GM19193 (cell line): ENCODE measurements around the gene CYBC1.

Experiments used
- POLR2A ChIP-seq: IDR thresholded peaks from 4 replicates; pipeline ENCODE4 v1.6.1; 2011; ENCODE audit not compliant: insufficient read depth, insufficient read length; ENCODE audit errors: extremely low read depth

The CYBC1 gene

DNA sequence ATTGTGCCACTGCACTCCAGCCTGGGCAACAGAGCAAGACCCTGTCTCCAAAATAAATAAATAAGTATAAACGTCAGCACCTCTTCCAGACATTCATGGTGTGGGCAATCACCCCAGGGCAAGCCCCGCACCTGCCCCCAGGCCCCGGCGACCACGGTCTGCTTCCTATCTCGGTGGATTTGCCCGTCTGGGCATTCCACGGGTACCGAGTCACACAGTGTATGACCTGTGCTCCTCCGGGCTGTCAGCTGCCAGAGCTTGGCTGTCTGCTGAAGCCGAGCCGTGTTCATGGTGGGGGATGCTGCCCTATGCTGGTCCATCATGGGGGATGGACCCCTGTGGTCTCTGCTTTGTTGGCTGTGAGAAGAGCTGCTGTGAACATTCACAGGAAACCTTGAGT is 15.4 kb downstream of the CYBC1 start:
- TF ChIP-seq POLR2A = no peak

DNA sequence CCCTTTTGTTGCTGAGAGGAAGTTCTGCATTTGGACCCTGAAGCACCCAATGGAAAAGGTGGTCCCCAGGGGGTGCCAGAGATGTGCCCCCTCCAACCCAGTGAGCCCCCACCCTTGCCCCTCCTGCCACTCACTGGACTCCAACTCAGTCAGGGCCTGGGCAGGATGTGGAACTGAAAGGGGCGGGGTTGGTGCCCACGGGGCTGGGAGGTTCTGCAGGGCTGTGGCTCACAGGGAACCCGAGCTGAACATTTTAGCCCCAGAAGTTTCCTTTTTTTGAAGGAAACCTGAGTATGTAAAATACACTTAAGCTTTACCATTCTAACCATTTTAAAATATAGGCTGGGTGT is 16.4 kb downstream of the CYBC1 start:
- TF ChIP-seq POLR2A = no peak

DNA sequence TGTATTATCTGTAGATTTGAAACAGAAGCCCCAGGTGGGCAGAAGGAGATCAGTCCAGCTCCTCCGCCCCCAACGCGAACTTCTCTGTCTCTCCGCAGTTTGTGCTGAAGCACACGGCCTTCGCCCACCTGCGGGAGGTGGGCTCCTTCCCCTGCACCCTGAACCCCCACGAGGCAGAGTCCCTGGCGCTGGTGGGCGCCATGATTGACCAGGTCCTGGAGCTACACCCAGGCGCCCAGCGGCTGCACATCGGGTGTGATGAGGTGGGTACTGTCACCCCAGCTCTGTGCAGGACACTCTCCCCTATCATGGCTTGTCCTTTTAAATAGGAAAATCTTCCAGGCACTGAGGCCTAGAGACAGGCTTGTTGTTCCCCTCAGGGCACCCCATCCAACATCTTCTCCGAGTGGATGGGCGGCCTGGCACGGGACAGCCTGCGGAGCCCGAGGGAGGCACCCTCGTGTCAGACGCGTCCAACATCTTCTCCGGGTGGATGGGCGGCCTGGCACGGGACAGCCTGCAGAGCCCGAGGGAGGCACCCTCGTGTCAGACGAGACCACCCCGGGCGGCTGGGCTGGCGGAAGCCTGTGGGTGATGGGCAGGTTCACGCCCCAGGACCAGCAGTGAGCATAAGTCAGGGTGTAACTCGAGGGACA is 16.9 kb downstream of the CYBC1 start:
- no peak for TF ChIP-seq POLR2A

DNA sequence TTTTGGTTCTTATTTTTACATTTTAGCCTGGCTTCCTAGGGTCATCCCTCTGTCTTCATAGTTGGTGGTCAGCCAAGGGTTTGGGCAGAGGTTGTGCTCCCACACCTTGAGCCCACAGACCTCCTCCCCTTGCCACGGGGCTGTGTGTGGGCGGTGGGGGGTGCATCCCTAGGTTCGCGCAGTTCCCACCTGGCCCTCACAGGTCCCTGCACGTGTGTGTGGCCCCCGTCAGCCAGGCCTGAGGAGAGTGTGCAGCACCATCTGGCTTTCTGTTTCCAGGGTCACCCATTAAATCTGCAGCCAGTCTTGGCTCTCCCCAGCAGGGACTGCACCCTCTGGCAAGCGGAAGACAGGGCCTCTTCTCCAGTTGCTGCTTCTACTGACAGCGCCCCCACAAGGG is 18.5 kb downstream of the CYBC1 start:
- no peak for TF ChIP-seq POLR2A

DNA sequence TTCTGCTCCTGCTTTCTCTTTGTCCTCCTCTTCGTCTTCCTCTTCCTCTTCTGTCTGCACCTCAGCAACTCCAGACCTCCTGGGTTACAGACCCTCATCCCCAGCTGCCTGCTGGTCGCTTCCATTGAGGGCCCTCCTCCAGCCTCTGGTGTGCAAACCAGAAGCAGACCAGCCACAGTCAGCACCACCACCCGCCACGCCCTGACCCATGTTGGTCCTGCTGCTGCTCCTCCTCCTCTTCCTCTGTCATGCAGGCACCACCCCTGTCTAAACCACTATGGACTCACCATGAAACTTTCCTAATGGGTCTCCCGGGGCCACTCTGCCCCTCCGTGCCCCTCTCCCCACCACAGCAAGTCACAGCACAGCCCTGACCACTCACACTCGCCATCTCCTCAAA is 20.7 kb downstream of the CYBC1 start:
- no peak for TF ChIP-seq POLR2A

DNA sequence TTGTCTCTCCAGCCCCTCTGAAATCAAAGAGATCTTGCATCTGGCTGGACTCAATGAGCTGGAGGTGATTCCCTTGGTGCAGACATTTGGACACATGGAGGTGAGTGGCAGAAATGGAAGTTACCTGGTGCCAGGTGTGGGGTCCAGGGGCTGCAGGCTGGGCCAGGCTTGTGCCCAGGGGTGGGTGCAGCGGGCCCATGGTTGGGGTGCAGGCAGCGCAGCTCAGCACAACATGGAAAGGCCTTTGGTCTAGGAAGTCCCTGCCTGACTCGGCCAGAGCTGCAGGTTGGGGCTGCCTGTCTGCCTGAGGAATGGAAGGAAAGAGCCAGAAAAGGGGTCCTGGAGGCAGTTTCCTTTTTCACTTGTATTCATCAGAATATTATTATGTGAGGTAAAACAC is 22.0 kb downstream of the CYBC1 start:
- TF ChIP-seq POLR2A = no peak

DNA sequence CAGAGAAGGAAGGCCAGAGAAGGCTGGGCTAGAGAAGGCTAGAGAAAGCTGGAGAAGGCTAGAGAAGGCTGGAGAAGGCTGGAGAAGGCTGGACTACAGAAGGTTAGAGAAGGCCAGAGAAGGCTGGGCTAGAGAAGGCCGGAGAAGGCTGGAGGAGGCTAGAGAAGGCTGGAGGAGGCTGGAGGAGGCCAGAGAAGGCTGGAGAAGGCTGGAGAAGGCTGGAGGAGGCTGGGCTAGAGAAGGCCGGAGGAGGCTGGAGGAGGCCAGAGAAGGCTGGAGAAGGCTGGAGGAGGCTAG is 25.7 kb downstream of the CYBC1 start:
- TF ChIP-seq POLR2A = no peak

DNA sequence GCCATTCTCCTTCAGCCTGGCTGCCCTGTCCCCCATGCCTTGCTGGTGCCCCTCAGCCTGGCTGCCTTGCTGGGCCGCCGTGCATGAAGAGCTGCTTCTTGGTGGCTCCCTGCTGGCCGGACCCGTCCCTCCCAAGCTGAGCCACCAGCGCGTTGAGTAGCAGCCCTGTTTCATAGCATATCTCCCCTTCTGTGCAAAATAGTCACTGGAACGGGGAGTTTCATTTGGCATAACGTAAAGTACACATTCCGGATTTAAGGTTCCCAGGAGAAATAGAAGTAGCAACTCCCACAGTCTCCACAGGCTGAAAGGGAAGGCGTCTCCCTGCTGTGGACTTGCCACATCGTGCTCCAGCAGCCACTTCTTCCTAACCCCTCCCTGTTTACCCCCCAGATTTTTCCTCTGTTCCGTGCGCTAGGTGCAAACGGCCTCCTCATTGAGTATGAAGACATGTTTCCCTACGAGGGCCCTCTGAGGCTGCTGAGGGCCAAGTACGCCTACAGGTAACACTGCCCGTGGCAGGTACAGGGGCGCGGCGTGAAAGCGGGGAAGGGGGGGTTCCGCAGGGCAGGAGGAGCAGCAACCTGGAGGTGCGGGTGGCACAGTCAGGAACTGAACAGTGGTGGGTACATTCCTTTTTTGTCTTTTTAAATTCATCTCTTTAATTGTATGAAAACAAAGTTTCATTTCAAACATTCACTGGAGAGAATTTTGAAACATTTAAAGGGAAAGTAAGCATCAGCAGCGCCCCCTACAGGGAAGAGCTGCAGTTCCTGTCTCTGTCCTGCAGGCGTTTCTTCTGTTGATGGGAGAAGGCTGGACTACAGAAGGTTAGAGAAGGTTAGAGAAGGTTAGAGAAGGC is 26.3 kb downstream of the CYBC1 start:
- TF ChIP-seq POLR2A = no peak

DNA sequence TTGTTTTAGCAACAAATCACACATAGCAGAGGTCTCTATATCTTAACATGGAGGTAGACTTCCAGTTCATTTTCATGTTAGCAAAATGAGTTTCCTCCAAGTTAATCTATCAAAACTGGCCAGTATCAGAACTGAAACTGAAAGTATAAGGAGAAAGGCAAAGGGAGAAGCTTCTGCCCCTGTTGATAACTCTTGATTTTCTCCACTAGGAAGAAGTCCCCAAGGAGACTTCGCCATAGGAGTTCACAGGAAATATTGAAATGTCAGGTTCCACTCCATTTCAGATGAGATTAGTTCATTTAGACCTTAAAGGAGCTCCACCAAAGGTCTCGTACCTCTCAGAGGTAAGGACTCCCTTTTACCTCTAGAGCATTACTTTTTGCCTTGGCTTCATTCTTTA is 31.0 kb downstream of the CYBC1 start:
- no peak for TF ChIP-seq POLR2A

DNA sequence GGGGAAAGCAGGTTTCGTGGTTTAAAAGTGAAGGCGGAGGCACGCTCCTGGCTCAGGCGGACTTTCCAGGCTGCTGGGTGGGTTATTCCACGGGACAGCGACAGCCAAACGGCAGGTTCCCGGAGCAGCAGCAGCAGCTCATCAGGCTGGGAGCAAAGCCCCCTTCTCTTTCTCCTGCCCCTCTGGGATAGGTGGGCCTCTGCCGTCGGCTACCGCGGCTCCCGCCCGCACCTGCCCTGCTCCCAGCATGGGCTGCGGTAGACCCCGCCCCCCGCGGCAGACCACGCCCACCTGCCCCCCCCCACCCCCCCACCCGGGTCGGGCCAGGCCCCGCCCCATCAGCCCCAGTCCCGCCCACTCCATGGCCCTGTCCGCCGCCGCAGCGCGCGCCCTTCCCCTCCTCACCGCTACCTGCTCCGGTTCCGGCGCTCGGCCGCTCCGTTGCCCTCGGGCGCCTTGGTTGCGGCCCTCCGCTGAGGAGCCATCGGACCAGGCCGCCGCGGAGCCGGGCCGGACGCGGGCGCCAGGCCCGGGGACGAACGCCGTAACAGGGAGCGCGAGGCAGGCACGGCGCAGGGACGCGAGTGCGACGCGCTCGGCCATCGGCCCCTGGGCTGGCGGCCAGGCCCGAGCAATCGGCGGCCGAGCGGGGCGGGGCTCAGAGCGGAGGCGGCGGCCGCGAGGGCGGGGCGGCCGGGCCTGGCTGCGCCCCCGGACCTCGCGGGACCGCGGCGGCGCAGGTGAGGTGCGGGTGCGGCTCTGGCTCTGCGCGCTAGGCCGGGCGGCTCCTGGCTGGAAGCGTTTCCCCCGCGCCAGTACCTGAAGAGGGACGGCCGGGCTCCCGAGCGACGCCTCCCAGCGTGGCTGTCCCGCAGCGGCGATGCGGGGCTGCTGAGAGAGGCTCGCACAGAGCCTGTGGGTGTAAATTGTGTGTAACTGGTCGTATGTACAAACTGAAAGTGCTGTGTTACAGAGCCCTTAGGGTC is 32.3 kb downstream of the CYBC1 start, which contains the start of the genes HEXD and OGFOD3:
Gene HEXD (plus strand): TSS at position 347 of the 986 bp plus-strand sequence. CDS start 1,453 bp downstream, outside the sequence.
Gene OGFOD3 (minus strand): TSS at position 586 of the 986 bp plus-strand sequence. CDS start 101 bp downstream, at position 485.
- peak; percentile 86 for TF ChIP-seq POLR2A

DNA sequence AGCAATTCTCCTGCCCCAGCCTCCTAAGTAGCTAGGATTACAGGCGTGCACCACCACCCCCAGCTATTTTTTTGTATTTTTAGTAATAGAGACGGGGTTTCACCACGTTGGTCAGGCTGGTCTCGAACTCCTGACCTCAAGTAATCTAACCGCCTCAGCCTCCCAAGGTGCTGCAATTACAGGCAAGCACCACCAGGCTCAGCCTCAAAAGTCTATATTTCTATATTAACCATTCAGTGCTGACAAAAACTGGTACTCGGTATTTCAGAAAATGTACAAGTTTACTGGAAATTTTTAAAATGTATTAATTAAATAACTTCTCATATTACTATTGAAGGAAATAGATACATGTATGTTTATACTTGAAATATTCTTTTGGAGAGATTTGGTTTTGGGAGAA is 33.8 kb downstream of the CYBC1 start:
- no peak for TF ChIP-seq POLR2A

DNA sequence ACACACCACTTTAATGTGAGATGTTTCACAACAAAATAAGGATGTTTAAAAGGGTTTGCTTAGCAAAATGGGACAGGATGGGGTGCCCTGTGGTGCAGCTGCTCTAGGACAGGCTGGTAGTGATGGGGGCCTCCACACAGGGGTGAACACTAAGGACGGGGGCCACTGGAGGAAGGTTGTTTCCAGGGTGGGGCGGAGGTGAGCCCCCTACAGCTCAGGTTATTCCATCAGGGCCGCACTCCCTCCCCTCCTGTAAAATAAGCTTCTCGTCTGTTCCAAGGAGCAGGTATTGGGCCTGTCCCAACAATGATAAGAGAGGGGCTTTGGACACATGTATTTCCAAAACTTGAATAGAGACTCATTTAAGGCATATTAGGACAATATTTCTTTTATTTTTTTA is 34.3 kb downstream of the CYBC1 start:
- no peak for TF ChIP-seq POLR2A

DNA sequence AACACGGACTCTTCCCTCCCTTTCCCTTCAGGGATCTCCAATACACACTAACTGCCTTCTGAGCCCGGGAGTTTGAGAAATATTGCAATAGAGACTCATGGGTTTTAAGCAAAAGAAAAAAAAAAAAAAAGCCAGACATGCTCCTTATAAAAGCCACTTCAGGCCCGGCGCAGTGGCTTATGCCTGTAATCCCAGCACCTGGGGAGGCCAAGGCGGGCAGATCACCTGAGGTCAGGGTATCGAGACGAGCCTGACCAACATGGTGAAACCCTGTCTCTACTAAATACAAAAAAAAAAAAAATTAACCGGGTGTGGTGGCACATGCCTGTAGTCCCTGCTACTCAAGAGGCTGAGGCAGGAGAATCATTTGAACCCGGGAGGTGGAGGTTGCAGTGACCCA is 34.8 kb downstream of the CYBC1 start:
- TF ChIP-seq POLR2A = no peak

DNA sequence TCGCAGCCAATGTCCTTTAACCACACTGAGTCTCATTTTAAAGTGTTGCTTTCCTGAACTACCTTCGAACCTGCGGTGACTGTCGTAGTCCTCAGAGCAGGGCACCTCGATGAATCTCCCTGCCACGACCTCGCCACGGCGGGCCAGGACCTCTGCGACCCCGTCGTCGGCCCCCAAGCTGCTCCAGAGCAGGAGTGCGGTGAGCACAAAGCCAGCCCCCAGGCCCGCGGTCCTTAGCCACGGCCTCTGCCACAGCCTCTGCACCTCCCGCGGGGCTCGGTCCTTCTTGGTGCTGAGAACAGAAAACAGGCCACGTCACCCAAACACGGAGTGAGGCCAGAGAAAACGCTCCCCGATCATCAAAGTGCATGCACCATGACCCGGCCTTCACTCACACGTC is 35.2 kb downstream of the CYBC1 start:
- TF ChIP-seq POLR2A = no peak
